Measurements from ENCODE around the gene TP53I11.

TP53I11 gene

DNA sequence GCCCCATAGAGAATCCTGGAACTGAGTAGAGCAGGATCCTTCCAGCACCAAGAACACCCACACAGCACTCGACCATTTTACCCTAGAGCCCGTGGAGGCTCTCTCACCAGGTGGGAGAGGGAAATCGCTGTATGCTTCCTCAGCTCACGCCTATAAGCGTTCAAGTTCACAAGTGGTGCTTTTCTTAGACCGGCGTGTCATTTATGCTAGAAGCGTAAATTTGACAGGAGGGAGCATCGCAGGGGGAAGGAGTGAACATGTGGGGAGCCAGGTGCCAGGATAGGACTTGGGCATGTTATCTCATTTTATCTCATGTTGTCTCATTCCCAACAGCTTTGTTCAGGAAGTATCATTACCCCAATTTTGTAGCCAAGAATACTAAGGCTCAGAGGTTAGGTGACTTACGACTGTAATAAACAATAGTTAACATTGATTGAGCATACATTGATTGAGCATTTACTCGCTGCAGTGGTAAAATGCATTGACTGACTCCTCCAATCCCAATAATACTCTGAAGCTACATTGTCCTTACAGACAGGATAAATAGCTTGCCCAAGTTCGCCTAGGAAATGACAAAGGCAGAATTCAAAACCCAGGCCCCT, 19.1 kb upstream of the TP53I11 start:
- Mint-ChIP-seq H3K27me3 (no peaks in the 10 kb centered on the region), H3K36me3 (no peaks in the 10 kb centered on the region), H3K4me1 (ENCODE audit: low read depth) (no peaks in the 10 kb centered on the region), H3K4me3 (no peak overlapping the region), H3K27ac (no peak overlapping the region), H3K9me3 (ENCODE audit: low read depth) (no peaks in the 10 kb centered on the region)

DNA sequence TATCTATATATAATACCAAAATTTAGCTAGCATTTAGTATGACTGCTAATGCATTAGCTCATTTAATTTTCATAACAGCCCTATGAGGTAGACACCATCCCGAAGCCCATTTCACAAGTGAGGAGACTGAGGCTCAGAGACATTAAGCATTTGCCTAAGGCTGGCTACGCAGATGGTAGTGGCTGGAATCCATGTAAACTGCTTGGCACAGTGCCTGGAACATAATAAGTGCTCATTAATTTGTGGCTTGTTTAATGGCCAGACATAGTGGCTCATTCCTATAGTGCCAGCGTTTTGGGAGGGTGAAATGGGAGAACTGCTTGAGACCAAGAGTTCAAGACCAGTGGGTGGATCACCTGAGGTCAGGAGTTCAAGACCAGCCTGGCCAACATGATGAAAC, 17.8 kb upstream of the TP53I11 start:
- H3K36me3 Mint-ChIP-seq: no peaks in the 10 kb centered on the region
- no peaks in the 10 kb centered on the region for H3K27me3 Mint-ChIP-seq
- H3K4me3 Mint-ChIP-seq: no peak overlapping the region
- H3K27ac Mint-ChIP-seq: no peak overlapping the region
- no peaks in the 10 kb centered on the region for H3K4me1 Mint-ChIP-seq (ENCODE audit: low read depth)
- H3K9me3 Mint-ChIP-seq (ENCODE audit: low read depth): no peaks in the 10 kb centered on the region

DNA sequence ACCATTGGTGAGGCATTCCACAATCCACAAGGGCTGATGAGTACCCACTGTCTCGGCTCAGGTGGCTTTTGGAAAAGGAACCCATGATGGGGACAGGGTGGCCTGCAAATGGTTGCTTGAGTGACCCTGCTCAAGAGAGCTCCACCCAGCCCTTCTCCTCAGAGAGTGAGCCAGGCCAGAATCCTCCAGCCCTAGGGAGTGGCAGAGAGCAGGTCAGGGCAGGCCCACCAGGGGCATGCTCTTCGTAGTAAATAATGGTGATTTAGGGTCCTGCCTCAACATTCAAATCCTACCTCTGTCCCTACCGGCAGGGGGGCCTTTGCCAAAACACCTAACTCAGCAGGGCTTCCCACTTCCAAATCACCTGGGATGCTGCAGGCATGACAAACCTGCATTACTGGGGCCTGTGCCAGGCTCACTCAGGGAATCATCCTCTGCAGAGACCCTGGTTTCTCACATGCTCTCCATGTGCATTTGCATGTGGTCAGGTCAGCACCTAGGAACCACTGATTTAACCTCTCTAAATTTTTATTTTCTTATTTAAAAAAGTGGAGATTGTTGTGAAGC, 17.3 kb upstream of the TP53I11 start:
- Mint-ChIP-seq H3K36me3 (no peaks in the 10 kb centered on the region), H3K27ac (no peak overlapping the region), H3K4me1 (ENCODE audit: low read depth) (no peaks in the 10 kb centered on the region), H3K27me3 (no peaks in the 10 kb centered on the region), H3K9me3 (ENCODE audit: low read depth) (no peaks in the 10 kb centered on the region), H3K4me3 (no peak overlapping the region)

DNA sequence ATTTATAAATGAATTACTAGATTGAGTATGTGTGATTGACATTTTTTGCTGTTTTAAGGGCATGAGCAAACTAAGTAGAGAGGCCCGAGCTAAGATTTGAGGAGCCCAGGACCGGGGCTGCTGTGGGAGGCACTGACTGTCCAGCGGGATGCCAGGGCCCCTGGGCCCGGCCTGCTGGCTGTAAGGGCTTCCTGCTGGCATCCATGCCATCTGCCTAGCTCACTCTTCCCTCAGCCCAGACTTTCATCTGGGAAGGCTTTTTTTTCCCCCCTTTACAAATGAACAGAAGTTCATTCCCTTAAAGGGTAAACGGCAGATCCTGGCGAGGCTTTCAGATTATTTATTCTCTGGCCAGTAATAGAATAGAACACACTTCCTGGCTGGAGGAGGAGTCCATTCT, 16.0 kb upstream of the TP53I11 start:
- H3K27me3 Mint-ChIP-seq: no peaks in the 10 kb centered on the region
- H3K27ac Mint-ChIP-seq: no peak overlapping the region
- no peaks in the 10 kb centered on the region for H3K4me1 Mint-ChIP-seq (ENCODE audit: low read depth)
- H3K36me3 Mint-ChIP-seq: no peaks in the 10 kb centered on the region
- H3K9me3 Mint-ChIP-seq (ENCODE audit: low read depth): no peaks in the 10 kb centered on the region
- no peak overlapping the region for H3K4me3 Mint-ChIP-seq

- Mint-ChIP-seq H3K4me3 (no peak overlapping the region), H3K4me1 (ENCODE audit: low read depth) (no peaks in the 10 kb centered on the region)
These were observed 14.0 kb upstream of the TP53I11 start for GRCh38 chr11:44964526-44965209.

DNA sequence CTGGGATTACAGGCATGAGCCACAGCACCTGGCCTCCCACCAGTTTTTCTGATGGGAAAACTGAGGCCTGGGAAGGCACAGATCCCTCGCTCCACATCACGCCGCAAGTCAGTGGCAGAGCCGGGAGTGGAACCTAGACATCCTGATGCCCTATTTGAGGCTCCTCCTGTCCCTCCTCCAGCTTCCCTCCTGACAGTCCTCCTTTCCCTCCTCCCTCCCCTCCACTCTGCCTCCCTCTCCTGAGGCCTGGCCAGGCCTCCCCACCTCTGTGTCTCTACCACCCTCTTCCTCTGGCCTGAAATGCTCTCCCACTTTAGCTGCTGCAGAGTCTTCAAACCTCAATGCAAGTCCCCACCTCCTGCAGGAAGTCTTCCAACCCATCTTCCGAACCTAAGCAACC, 13.3 kb upstream of the TP53I11 start:
- Mint-ChIP-seq H3K4me1 (ENCODE audit: low read depth) (no peaks in the 10 kb centered on the region), H3K9me3 (ENCODE audit: low read depth) (no peaks in the 10 kb centered on the region), H3K4me3 (no peak overlapping the region), H3K27me3 (no peaks in the 10 kb centered on the region), H3K36me3 (no peaks in the 10 kb centered on the region), H3K27ac (no peak overlapping the region)

More at GRCh38 chr11:44964526-44965209, 14.0 kb upstream of the TP53I11 start:
- Mint-ChIP-seq H3K27ac (no peak overlapping the region), H3K27me3 (no peaks in the 10 kb centered on the region), H3K36me3 (no peaks in the 10 kb centered on the region), H3K9me3 (ENCODE audit: low read depth) (no peaks in the 10 kb centered on the region)

DNA sequence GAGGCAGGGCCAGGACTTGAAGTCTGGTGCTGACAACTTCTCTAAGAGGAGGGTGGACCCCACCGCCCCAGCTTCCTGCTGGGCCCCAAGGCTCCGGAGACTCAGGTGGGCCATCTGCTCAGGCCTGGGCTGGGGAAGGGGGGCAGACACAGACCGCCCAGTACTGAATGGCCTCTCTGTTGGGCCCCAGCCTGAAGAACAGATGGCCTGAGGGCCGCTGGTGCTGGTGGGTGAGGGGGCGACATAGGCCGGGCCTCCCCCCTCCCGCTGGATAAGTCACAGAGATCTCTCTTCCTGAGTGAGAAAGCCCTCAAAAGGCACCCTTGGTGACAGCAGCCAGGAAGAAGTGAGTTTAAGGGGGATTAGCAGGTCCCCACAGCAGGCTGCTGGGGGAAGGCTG, 12.5 kb upstream of the TP53I11 start:
- H3K4me1 Mint-ChIP-seq (ENCODE audit: low read depth): no peaks in the 10 kb centered on the region
- no peak overlapping the region for H3K27ac Mint-ChIP-seq
- no peaks in the 10 kb centered on the region for H3K36me3 Mint-ChIP-seq
- no peak overlapping the region for H3K4me3 Mint-ChIP-seq
- H3K9me3 Mint-ChIP-seq (ENCODE audit: low read depth): no peaks in the 10 kb centered on the region
- no peaks in the 10 kb centered on the region for H3K27me3 Mint-ChIP-seq

DNA sequence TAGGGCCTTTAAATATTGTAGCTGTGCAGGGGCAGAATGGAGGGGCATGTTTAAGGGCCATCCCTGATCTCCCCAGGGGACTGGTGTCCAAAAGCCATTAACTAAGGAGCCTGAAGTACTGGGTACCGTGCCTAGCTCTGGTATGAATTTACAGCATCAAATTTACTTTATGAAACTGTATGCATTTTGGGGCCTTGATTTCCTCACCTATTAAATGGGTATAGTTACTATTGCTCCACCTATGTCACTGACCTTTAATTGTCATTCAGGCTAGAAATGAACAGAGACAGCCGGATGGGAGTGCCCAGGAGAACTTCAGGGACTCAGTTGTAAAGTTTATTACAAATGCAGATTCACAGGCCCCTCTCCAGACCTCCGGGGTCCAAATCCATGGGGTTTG, 11.8 kb upstream of the TP53I11 start:
- Mint-ChIP-seq H3K36me3 (no peaks in the 10 kb centered on the region), H3K4me1 (ENCODE audit: low read depth) (no peaks in the 10 kb centered on the region), H3K27me3 (no peaks in the 10 kb centered on the region), H3K4me3 (no peak overlapping the region), H3K9me3 (ENCODE audit: low read depth) (no peaks in the 10 kb centered on the region), H3K27ac (no peak overlapping the region)

DNA sequence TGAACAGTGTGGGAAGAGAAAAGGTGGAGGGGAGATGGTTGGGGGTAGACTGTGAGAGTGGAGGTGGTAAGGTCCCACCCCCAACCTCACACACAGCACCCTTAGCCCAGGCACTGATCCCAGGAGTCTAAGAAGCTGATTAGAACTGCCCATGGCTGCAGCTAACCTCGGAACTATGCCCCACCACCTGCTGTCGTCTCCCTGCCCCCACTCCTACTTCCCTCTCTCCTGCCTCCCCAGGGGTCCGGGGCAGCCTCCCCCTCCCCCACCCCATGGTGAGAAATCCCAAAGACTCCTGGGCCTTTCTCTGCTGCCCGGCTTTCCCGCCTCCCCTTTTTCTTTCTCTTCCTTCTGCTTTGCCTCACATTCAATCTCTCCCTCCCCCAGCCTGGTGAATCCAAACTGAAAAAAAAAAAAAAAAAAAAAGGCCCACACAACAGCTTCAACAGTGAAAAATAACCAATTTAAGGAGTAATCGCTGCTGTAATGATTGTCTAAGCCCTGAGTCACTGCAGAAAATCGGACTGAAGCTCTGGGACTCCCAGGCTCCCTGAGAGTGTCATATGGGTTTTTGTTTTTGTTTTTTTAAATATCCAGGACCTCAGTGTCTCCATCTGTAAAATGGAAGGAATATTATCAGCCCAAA, 9.6 kb upstream of the TP53I11 start:
- Mint-ChIP-seq H3K36me3 (no peaks in the 10 kb centered on the region), H3K27ac (no peak overlapping the region), H3K4me1 (ENCODE audit: low read depth) (no peaks in the 10 kb centered on the region), H3K4me3 (no peak overlapping the region), H3K27me3 (no peaks in the 10 kb centered on the region), H3K9me3 (ENCODE audit: low read depth) (no peaks in the 10 kb centered on the region)

DNA sequence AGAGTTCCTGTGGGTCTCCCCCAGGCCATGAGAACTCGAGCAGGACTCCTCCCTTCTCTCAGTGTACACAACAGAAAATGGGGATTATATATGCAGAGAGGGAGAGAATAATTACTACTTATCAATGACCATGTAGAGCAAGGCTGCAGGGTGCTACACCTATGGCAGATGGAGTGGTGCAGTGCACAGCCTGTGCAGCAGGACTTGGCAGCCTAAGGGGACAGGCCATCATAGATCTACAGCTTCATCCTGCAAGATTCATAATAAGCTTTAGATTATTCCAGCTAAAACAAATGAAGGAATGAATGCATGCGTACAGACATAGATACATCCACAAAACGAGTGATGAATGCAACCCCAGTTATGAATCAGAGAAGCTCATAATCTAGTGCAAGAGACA, 8.4 kb upstream of the TP53I11 start:
- no peaks in the 10 kb centered on the region for H3K9me3 Mint-ChIP-seq (ENCODE audit: low read depth)
- no peaks in the 10 kb centered on the region for H3K36me3 Mint-ChIP-seq
- H3K27ac Mint-ChIP-seq: no peak overlapping the region
- H3K27me3 Mint-ChIP-seq: no peaks in the 10 kb centered on the region
- no peaks in the 10 kb centered on the region for H3K4me1 Mint-ChIP-seq (ENCODE audit: low read depth)
- H3K4me3 Mint-ChIP-seq: no peak overlapping the region

DNA sequence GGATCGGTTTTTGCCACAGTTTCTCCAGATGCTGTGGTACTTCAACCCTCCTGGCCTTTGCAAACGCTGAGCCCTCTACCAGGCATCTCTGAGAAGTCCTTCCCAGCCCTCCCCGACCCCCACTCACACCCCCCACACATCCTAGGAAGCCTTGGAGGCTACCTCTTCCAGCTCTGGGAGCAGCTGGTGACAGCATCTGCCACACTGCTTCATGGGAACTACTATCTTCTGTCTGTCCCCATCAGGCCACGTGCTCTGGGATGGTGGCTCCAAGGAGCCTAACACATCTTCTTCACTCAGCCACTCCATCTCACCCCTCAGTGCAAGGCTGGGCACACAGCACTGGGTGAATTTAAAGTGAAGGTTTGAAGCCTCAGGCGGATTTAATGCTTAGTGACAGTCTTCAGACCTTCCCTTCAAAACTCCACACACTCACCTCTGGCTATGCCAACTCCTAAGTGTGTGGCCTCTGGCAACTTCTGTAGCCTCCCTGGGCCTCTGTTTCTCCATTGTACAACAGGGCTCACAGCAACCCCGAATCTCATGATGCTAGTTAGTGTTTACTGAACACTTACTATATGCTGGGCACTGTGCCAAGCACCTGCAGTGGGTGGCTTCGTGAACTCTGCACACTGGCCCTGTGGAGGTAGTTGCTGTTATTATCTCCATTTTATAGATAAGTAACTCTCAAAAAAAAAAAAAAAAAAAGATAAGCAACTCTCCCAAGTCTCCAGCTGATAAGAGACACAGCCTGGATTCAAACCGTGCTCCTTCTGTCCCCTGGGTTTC, 7.3 kb upstream of the TP53I11 start:
- no peaks in the 10 kb centered on the region for H3K4me1 Mint-ChIP-seq (ENCODE audit: low read depth)
- no peak overlapping the region for H3K4me3 Mint-ChIP-seq
- no peak overlapping the region for H3K27ac Mint-ChIP-seq
- H3K36me3 Mint-ChIP-seq: no peaks in the 10 kb centered on the region
- H3K9me3 Mint-ChIP-seq (ENCODE audit: low read depth): no peaks in the 10 kb centered on the region
- H3K27me3 Mint-ChIP-seq: no peaks in the 10 kb centered on the region

- Mint-ChIP-seq H3K9me3 (ENCODE audit: low read depth) (no peaks in the 10 kb centered on the region), H3K4me3 (no peak overlapping the region), H3K27me3 (no peaks in the 10 kb centered on the region), H3K27ac (no peak overlapping the region), H3K36me3 (no peaks in the 10 kb centered on the region), H3K4me1 (ENCODE audit: low read depth) (no peaks in the 10 kb centered on the region)
These were observed 6.4 kb upstream of the TP53I11 start for GRCh38 chr11:44957040-44957515.

GRCh38 chr11:44955015-44955738, 4.5 kb upstream of the TP53I11 start:
- Mint-ChIP-seq H3K4me3 (no peak overlapping the region), H3K27ac (no peak overlapping the region), H3K36me3 (no peaks in the 10 kb centered on the region), H3K9me3 (ENCODE audit: low read depth) (no peaks in the 10 kb centered on the region), H3K27me3 (no peaks in the 10 kb centered on the region), H3K4me1 (ENCODE audit: low read depth) (no peaks in the 10 kb centered on the region)

Data from activated naive CD8-positive, alpha-beta T cell (primary cell).